GM23338 (cell line): Measurements from ENCODE around the gene ZNF740. TPM values are rescaled to one million over a fixed set of nuclear protein-coding genes. Genes with fewer than 3 reads are reported as not detected.

Experiments used
- ATAC-seq: fragments of 200-7000 bp; cut with Tn5 transposase; 3 replicates; pipeline ENCODE4 v1.9.1; 2020
- DNase-seq: peaks from one replicate; pipeline ENCODE4 v3.0.0-alpha.2; 2015; ENCODE audit warnings: low spot score
- H2AFZ ChIP-seq: fragments of 200-600 bp; sonication (generic); 2 replicates; pipeline ENCODE4 v1.8.0; 2016; ENCODE audit warnings: antibody characterized with exemption, mild to moderate bottlenecking, moderate library complexity
- H3F3A ChIP-seq: fragments of 200-600 bp; sonication (generic); replicated peaks from 2 replicates; pipeline ENCODE4 v1.8.0; 2017; ENCODE audit warnings: antibody characterized with exemption, mixed run types, low read depth
- H3K27ac ChIP-seq: fragments of 200-600 bp; sonication (generic); 2 replicates; pipeline ENCODE4 v1.6.1; 2016; ENCODE audit warnings: low read depth
- H3K27me3 ChIP-seq: fragments of 200-600 bp; sonication (generic); 2 replicates; pipeline ENCODE4 v1.8.0; 2016; ENCODE audit warnings: mild to moderate bottlenecking, mixed run types, moderate library complexity; ENCODE audit not compliant: insufficient read depth
- H3K36me3 ChIP-seq: fragments of 200-600 bp; sonication (generic); 2 replicates; pipeline ENCODE4 v1.8.0; 2016; ENCODE audit warnings: mild to moderate bottlenecking; ENCODE audit not compliant: insufficient read depth
- H3K4me1 ChIP-seq: fragments of 200-600 bp; sonication (generic); 2 replicates; pipeline ENCODE4 v1.8.0; 2016; ENCODE audit warnings: mild to moderate bottlenecking, moderate library complexity; ENCODE audit not compliant: insufficient read depth
- H3K4me2 ChIP-seq: fragments of 200-600 bp; sonication (generic); 2 replicates; pipeline ENCODE4 v1.7.1; 2017; ENCODE audit warnings: mixed run types
- H3K4me3 ChIP-seq: fragments of 200-600 bp; sonication (generic); 2 replicates; pipeline ENCODE4 v1.6.1; 2016; ENCODE audit warnings: mixed run types
- H3K79me2 ChIP-seq: fragments of 200-600 bp; sonication (generic); replicated peaks from 2 replicates; pipeline ENCODE4 v1.8.0; 2017; ENCODE audit warnings: mild to moderate bottlenecking; ENCODE audit not compliant: insufficient read depth
- H3K9me2 ChIP-seq: fragments of 200-600 bp; sonication (generic); 2 replicates; pipeline ENCODE4 v1.8.0; 2017; ENCODE audit not compliant: insufficient read depth
- H4K20me1 ChIP-seq: fragments of 200-600 bp; sonication (generic); replicated peaks from 2 replicates; pipeline ENCODE4 v1.8.0; 2017; ENCODE audit warnings: mild to moderate bottlenecking; ENCODE audit not compliant: insufficient read depth
- H3K27ac Mint-ChIP-seq: 2 replicates; pipeline ENCODE4 v1.8.0; 2020; ENCODE audit warnings: inconsistent platforms, mild to moderate bottlenecking, moderate library complexity, mixed read lengths
- H3K27me3 Mint-ChIP-seq: 3 replicates; pipeline ENCODE4 v1.8.0; 2022; ENCODE audit warnings: low read depth, mild to moderate bottlenecking, moderate library complexity, mixed read lengths, inconsistent platforms; ENCODE audit not compliant: insufficient read depth, poor library complexity
- H3K36me3 Mint-ChIP-seq: 3 replicates; pipeline ENCODE4 v1.8.0; 2021; ENCODE audit warnings: low read depth, mild to moderate bottlenecking, inconsistent platforms, moderate library complexity, mixed read lengths
- H3K4me1 Mint-ChIP-seq: 3 replicates; pipeline ENCODE4 v1.8.0; 2020; ENCODE audit warnings: mild to moderate bottlenecking, inconsistent platforms, mixed read lengths
- H3K4me3 Mint-ChIP-seq: 3 replicates; pipeline ENCODE4 v1.8.0; 2021; ENCODE audit warnings: moderate library complexity, mild to moderate bottlenecking, inconsistent platforms, mixed read lengths
- H3K9me3 Mint-ChIP-seq: 3 replicates; pipeline ENCODE4 v1.8.0; 2020; ENCODE audit warnings: moderate library complexity, mild to moderate bottlenecking, inconsistent platforms, mixed read lengths
- EZH2 ChIP-seq: fragments of 200-600 bp; sonication (generic); IDR thresholded peaks from one replicate; pipeline ENCODE4 v1.8.0; 2017; ENCODE audit warnings: antibody characterized with exemption, mild to moderate bottlenecking, low read depth; ENCODE audit not compliant: unreplicated experiment
- EZH2phosphoT487 ChIP-seq: fragments of 200-600 bp; sonication (generic); IDR thresholded peaks from one replicate; pipeline ENCODE4 v1.8.1; 2018; ENCODE audit warnings: antibody characterized with exemption; ENCODE audit not compliant: unreplicated experiment
- STAT1 ChIP-seq: IDR thresholded peaks from one replicate; pipeline ENCODE4 v1.6.1; 2016; ENCODE audit warnings: antibody characterized with exemption; ENCODE audit not compliant: unreplicated experiment
- ZNF114 ChIP-seq: fragments of 250-450 bp; sonication (Bioruptor Pico); IDR thresholded peaks from 2 replicates; pipeline ENCODE4 v1.5.0; 2020; ENCODE audit warnings: mild to moderate bottlenecking, moderate library complexity
- ZNF331 ChIP-seq: fragments of 250-450 bp; sonication (Bioruptor Pico); IDR thresholded peaks from 2 replicates; pipeline ENCODE4 v1.5.0; 2020; ENCODE audit warnings: low read depth, mild to moderate bottlenecking, moderate library complexity
- ZNF462 ChIP-seq: fragments of 250-450 bp; sonication (Bioruptor Pico); IDR thresholded peaks from 2 replicates; pipeline ENCODE4 v1.5.0; 2020; ENCODE audit warnings: mild to moderate bottlenecking, moderate library complexity
- polyA plus RNA-seq: library from polyadenylated mRNA; unstranded; fragments of >200 nt; fragmentation: Nextera tagmentation; extraction: Ambion mirVana; gene quantifications from 2 replicates; pipeline ENCODE4 v1.2.1, GENCODE V29; 2016
- total RNA-seq: library from RNA; depleted of rRNA; stranded (reverse); fragments of >200 nt; shearing (Covaris generic); gene quantifications from 2 replicates; pipeline ENCODE4 v1.2.3, GENCODE V29; 2014
- TF ChIP-seq, protein P1 (sequence below): IDR thresholded peaks from 2 replicates; pipeline ENCODE4 v1.6.1; 2016; ENCODE audit warnings: antibody characterized with exemption
- TF ChIP-seq, protein P2 (sequence below): IDR thresholded peaks from one replicate; pipeline ENCODE4 v1.6.1; 2018; ENCODE audit warnings: antibody characterized with exemption; ENCODE audit not compliant: unreplicated experiment

ZNF740 gene
- total and polyA plus RNA-seq, 2 experiments from 2014 or later = 2.6 to 13.0 TPM

GRCh38 chr12:53143355-53143754 lies 37.2 kb upstream of the ZNF740 start:
- Histone ChIP-seq H3K4me2 (no peak overlapping the region), H4K20me1 (no peaks in the 10 kb centered on the region), H3K36me3 (no peaks in the 10 kb centered on the region), H2AFZ (no peak overlapping the region), H3K4me1 (no peaks in the 10 kb centered on the region), H3K27ac (no peak overlapping the region), H3K79me2 (no peaks in the 10 kb centered on the region), H3K9me2 (no peaks in the 10 kb centered on the region), H3K4me3 (no peak overlapping the region), H3F3A (peaks cover 17% of the 10 kb centered on the region), H3K27me3 (no peaks in the 10 kb centered on the region)
- no peak for ATAC-seq
- H3K27ac Mint-ChIP-seq = no peak overlapping the region
- peaks cover 8% of the 10 kb centered on the region; the same call in 1 of the 3 replicates for H3K36me3 Mint-ChIP-seq
- H3K9me3 Mint-ChIP-seq = peaks cover 21% of the 10 kb centered on the region
- TF ChIP-seq, protein P1, sequence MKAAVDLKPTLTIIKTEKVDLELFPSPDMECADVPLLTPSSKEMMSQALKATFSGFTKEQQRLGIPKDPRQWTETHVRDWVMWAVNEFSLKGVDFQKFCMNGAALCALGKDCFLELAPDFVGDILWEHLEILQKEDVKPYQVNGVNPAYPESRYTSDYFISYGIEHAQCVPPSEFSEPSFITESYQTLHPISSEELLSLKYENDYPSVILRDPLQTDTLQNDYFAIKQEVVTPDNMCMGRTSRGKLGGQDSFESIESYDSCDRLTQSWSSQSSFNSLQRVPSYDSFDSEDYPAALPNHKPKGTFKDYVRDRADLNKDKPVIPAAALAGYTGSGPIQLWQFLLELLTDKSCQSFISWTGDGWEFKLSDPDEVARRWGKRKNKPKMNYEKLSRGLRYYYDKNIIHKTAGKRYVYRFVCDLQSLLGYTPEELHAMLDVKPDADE = no peak
- TF ChIP-seq, protein P2, sequence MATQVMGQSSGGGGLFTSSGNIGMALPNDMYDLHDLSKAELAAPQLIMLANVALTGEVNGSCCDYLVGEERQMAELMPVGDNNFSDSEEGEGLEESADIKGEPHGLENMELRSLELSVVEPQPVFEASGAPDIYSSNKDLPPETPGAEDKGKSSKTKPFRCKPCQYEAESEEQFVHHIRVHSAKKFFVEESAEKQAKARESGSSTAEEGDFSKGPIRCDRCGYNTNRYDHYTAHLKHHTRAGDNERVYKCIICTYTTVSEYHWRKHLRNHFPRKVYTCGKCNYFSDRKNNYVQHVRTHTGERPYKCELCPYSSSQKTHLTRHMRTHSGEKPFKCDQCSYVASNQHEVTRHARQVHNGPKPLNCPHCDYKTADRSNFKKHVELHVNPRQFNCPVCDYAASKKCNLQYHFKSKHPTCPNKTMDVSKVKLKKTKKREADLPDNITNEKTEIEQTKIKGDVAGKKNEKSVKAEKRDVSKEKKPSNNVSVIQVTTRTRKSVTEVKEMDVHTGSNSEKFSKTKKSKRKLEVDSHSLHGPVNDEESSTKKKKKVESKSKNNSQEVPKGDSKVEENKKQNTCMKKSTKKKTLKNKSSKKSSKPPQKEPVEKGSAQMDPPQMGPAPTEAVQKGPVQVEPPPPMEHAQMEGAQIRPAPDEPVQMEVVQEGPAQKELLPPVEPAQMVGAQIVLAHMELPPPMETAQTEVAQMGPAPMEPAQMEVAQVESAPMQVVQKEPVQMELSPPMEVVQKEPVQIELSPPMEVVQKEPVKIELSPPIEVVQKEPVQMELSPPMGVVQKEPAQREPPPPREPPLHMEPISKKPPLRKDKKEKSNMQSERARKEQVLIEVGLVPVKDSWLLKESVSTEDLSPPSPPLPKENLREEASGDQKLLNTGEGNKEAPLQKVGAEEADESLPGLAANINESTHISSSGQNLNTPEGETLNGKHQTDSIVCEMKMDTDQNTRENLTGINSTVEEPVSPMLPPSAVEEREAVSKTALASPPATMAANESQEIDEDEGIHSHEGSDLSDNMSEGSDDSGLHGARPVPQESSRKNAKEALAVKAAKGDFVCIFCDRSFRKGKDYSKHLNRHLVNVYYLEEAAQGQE = no peak
- TF ChIP-seq ZNF331 (CRISPR knock-in tag) (no peak), STAT1 (no peak)
- H3K4me3 Mint-ChIP-seq = no peak overlapping the region
- H3K27me3 Mint-ChIP-seq = peaks cover 3% of the 10 kb centered on the region
- DNase-seq = no peak
- H3K4me1 Mint-ChIP-seq = no peaks in the 10 kb centered on the region; the same call in 2 of the 3 replicates

DNA sequence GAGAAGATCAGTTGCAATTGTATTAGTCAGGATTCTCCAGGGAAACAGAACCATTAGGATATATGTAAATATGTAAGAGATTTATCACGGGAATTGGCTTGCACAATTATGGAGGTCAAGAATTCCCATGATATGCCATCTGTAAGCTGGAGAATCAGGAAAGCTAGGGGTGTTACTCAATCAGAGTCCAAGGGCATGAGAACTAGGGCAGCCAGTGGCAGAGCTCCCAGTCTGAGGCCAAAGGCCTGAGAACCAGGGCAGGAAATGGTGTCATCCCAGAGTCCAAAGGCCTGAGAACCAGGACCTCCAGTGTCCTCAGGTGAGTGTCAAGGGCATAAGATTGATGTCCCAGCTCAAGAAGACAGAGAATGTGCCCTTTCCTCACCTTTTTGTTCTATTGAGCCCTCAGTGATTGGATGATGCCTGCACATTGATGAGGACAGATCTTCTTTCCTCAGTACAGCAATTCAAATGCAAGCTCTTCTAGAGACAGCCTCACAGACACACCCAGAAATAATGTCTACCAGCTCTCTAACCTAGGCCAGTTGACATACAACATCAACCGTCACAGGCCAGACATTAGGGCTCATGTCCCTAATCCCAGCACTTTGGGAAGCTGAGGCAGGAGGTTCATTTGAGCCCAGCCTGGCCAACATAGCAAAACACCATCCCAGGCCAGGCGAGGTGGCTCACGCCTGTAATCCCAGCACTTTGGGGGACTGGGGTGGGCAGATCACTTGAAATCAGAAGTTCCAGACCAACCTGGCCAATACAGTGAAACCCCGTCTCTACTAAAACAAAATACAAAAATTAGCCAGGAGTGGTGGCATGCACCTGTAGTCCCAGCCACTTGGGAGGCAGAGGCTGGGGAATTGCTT lies 34.9 kb upstream of the ZNF740 start:
- Histone ChIP-seq H2AFZ (no peak overlapping the region), H3K27me3 (no peaks in the 10 kb centered on the region), H4K20me1 (no peaks in the 10 kb centered on the region), H3F3A (peaks cover 17% of the 10 kb centered on the region), H3K79me2 (no peaks in the 10 kb centered on the region), H3K4me2 (no peak overlapping the region), H3K4me3 (no peak overlapping the region), H3K4me1 (0 out of 2 replicates have a peak, but pooled peaks cover 2% of the 10 kb centered on the region), H3K27ac (no peak overlapping the region), H3K9me2 (no peaks in the 10 kb centered on the region), H3K36me3 (no peaks in the 10 kb centered on the region)
- no peak for ATAC-seq
- no peak overlapping the region for H3K27ac Mint-ChIP-seq
- peaks cover 3% of the 10 kb centered on the region; the same call in 2 of the 3 replicates for H3K4me1 Mint-ChIP-seq
- DNase-seq = no peak
- no peaks in the 10 kb centered on the region for H3K36me3 Mint-ChIP-seq
- H3K4me3 Mint-ChIP-seq = no peak overlapping the region
- peaks cover 3% of the 10 kb centered on the region; the same call in 1 of the 3 replicates for H3K9me3 Mint-ChIP-seq
- H3K27me3 Mint-ChIP-seq = peaks cover 3% of the 10 kb centered on the region
- TF ChIP-seq ZNF114 (CRISPR knock-in tag) = no peak
- TF ChIP-seq EZH2phosphoT487 = no peak
- TF ChIP-seq EZH2 = no peak
- TF ChIP-seq ZNF462 (CRISPR knock-in tag) = no peak
- TF ChIP-seq STAT1 = no peak
